HEK293 (cell line): ENCODE results near the gene SERPINE2.

Source experiments
- HOXD13 ChIP-seq: sonication (generic); formaldehyde crosslinking; IDR thresholded peaks from 2 replicates; pipeline ENCODE4 v1.8.0; 2022; ENCODE audit warnings: missing genetic modification reagents, borderline replicate concordance
- PRDM2 ChIP-seq: fragments of 450-650 bp; formaldehyde crosslinking; IDR thresholded peaks from 2 replicates; pipeline ENCODE4 v1.5.1; 2016; ENCODE audit warnings: missing biosample characterization, missing genetic modification characterization, borderline replicate concordance
- ZBTB48 ChIP-seq: fragments of 450-650 bp; formaldehyde crosslinking; IDR thresholded peaks from 2 replicates; pipeline ENCODE4 v1.5.1; 2016; ENCODE audit warnings: missing biosample characterization, missing genetic modification characterization
- ZNF16 ChIP-seq: fragments of 450-650 bp; formaldehyde crosslinking; IDR thresholded peaks from 2 replicates; pipeline ENCODE4 v1.5.1; 2016; ENCODE audit warnings: low read depth, missing biosample characterization, missing genetic modification characterization
- ZNF174 ChIP-seq: fragments of 450-650 bp; formaldehyde crosslinking; IDR thresholded peaks from 2 replicates; pipeline ENCODE4 v1.5.0; 2017; ENCODE audit warnings: missing biosample characterization, mild to moderate bottlenecking, missing genetic modification characterization
- ZNF202 ChIP-seq: fragments of 450-650 bp; formaldehyde crosslinking; IDR thresholded peaks from 2 replicates; pipeline ENCODE4 v1.5.1; 2016; ENCODE audit warnings: missing biosample characterization, missing genetic modification characterization, borderline replicate concordance
- ZNF23 ChIP-seq: fragments of 450-650 bp; formaldehyde crosslinking; IDR thresholded peaks from 2 replicates; pipeline ENCODE4 v1.5.1; 2016; ENCODE audit warnings: missing biosample characterization, missing genetic modification characterization, borderline replicate concordance
- ZNF24 ChIP-seq: fragments of 450-650 bp; formaldehyde crosslinking; IDR thresholded peaks from 2 replicates; pipeline ENCODE4 v1.5.1; 2016; ENCODE audit warnings: missing biosample characterization, missing genetic modification characterization
- ZNF248 ChIP-seq: fragments of 450-650 bp; formaldehyde crosslinking; IDR thresholded peaks from 2 replicates; pipeline ENCODE4 v1.5.1; 2017; ENCODE audit warnings: missing biosample characterization, missing genetic modification characterization
- ZNF426 ChIP-seq: fragments of 450-650 bp; formaldehyde crosslinking; IDR thresholded peaks from 2 replicates; pipeline ENCODE4 v1.5.1; 2017; ENCODE audit warnings: missing biosample characterization, missing genetic modification characterization, mild to moderate bottlenecking, inconsistent platforms, moderate library complexity
- ZNF501 ChIP-seq: fragments of 450-650 bp; formaldehyde crosslinking; IDR thresholded peaks from 2 replicates; pipeline ENCODE4 v1.5.1; 2016; ENCODE audit warnings: missing biosample characterization, missing genetic modification characterization
- ZNF521 ChIP-seq: fragments of 450-650 bp; formaldehyde crosslinking; IDR thresholded peaks from 2 replicates; pipeline ENCODE4 v1.5.1; 2017; ENCODE audit warnings: missing biosample characterization, mild to moderate bottlenecking, missing genetic modification characterization
- ZNF549 ChIP-seq: fragments of 450-650 bp; IDR thresholded peaks from 2 replicates; pipeline ENCODE4 v1.5.1; 2018; ENCODE audit warnings: missing biosample characterization, missing genetic modification characterization, mild to moderate bottlenecking, inconsistent platforms, moderate library complexity
- ZNF558 ChIP-seq: fragments of 450-650 bp; formaldehyde crosslinking; IDR thresholded peaks from 2 replicates; pipeline ENCODE4 v1.5.1; 2016; ENCODE audit warnings: missing biosample characterization, missing genetic modification characterization
- ZNF623 ChIP-seq: fragments of 450-650 bp; formaldehyde crosslinking; IDR thresholded peaks from 2 replicates; pipeline ENCODE4 v1.5.1; 2016; ENCODE audit warnings: missing biosample characterization, missing genetic modification characterization
- ZNF777 ChIP-seq: fragments of 450-650 bp; formaldehyde crosslinking; IDR thresholded peaks from 2 replicates; pipeline ENCODE4 v1.5.1; 2017; ENCODE audit warnings: missing biosample characterization, missing genetic modification characterization, borderline replicate concordance
- ZSCAN30 ChIP-seq: fragments of 450-650 bp; IDR thresholded peaks from 2 replicates; pipeline ENCODE4 v1.5.1; 2018; ENCODE audit warnings: missing biosample characterization, mild to moderate bottlenecking, missing genetic modification characterization, moderate library complexity
- TF ChIP-seq, protein P1 (sequence below): fragments of 450-650 bp; formaldehyde crosslinking; IDR thresholded peaks from 2 replicates; pipeline ENCODE4 v1.5.1; 2016; ENCODE audit warnings: missing biosample characterization, missing genetic modification characterization, borderline replicate concordance
- TF ChIP-seq, protein P2 (sequence below): fragments of 450-650 bp; formaldehyde crosslinking; IDR thresholded peaks from 2 replicates; pipeline ENCODE4 v1.5.1; 2016; ENCODE audit warnings: missing biosample characterization, missing genetic modification characterization, low read depth
- TF ChIP-seq, protein P3 (sequence below): fragments of 450-650 bp; formaldehyde crosslinking; IDR thresholded peaks from 2 replicates; pipeline ENCODE4 v1.5.1; 2016; ENCODE audit warnings: missing biosample characterization, missing genetic modification characterization
- TF ChIP-seq, protein P4 (sequence below): fragments of 450-650 bp; formaldehyde crosslinking; IDR thresholded peaks from 2 replicates; pipeline ENCODE4 v1.5.1; 2017; ENCODE audit warnings: missing biosample characterization, missing genetic modification characterization

Gene SERPINE2

GRCh38 chr2:223957092-223957851, 81.8 kb downstream of the SERPINE2 start, which contains the start of gene MRPL44 (continued):
- TF ChIP-seq ZNF549 (tag by site-specific recombination), result no peak
- no peak for TF ChIP-seq ZNF202
- no peak for TF ChIP-seq ZNF23 (tag by site-specific recombination)
- TF ChIP-seq ZNF16 (tag by site-specific recombination), result no peak
- TF ChIP-seq ZNF24 (tag by site-specific recombination), result peak; percentile 87
- TF ChIP-seq ZNF248 (tag by site-specific recombination), result no peak
- TF ChIP-seq, protein P1, sequence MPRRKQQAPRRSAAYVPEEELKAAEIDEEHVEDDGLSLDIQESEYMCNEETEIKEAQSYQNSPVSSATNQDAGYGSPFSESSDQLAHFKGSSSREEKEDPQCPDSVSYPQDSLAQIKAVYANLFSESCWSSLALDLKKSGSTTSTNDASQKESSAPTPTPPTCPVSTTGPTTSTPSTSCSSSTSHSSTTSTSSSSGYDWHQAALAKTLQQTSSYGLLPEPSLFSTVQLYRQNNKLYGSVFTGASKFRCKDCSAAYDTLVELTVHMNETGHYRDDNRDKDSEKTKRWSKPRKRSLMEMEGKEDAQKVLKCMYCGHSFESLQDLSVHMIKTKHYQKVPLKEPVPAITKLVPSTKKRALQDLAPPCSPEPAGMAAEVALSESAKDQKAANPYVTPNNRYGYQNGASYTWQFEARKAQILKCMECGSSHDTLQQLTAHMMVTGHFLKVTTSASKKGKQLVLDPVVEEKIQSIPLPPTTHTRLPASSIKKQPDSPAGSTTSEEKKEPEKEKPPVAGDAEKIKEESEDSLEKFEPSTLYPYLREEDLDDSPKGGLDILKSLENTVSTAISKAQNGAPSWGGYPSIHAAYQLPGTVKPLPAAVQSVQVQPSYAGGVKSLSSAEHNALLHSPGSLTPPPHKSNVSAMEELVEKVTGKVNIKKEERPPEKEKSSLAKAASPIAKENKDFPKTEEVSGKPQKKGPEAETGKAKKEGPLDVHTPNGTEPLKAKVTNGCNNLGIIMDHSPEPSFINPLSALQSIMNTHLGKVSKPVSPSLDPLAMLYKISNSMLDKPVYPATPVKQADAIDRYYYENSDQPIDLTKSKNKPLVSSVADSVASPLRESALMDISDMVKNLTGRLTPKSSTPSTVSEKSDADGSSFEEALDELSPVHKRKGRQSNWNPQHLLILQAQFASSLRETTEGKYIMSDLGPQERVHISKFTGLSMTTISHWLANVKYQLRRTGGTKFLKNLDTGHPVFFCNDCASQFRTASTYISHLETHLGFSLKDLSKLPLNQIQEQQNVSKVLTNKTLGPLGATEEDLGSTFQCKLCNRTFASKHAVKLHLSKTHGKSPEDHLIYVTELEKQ (tag by site-specific recombination), result peak; percentile 72; the same call in 1 of the 2 replicates
- TF ChIP-seq ZNF521 (tag by site-specific recombination), result no peak
- TF ChIP-seq ZBTB48 (tag by site-specific recombination), result 0 out of 2 replicates have a peak, but pooled peaks have one; percentile 51
- no peak for TF ChIP-seq ZNF426
- peak; percentile 84; the same call in 1 of the 2 replicates for TF ChIP-seq ZNF777
- TF ChIP-seq ZNF558 (tag by site-specific recombination), result peak; percentile 45; the same call in 1 of the 2 replicates
- TF ChIP-seq PRDM2 (tag by site-specific recombination), result no peak
- TF ChIP-seq, protein P2, sequence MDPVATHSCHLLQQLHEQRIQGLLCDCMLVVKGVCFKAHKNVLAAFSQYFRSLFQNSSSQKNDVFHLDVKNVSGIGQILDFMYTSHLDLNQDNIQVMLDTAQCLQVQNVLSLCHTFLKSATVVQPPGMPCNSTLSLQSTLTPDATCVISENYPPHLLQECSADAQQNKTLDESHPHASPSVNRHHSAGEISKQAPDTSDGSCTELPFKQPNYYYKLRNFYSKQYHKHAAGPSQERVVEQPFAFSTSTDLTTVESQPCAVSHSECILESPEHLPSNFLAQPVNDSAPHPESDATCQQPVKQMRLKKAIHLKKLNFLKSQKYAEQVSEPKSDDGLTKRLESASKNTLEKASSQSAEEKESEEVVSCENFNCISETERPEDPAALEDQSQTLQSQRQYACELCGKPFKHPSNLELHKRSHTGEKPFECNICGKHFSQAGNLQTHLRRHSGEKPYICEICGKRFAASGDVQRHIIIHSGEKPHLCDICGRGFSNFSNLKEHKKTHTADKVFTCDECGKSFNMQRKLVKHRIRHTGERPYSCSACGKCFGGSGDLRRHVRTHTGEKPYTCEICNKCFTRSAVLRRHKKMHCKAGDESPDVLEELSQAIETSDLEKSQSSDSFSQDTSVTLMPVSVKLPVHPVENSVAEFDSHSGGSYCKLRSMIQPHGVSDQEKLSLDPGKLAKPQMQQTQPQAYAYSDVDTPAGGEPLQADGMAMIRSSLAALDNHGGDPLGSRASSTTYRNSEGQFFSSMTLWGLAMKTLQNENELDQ (tag by site-specific recombination), result no peak
- TF ChIP-seq, protein P3, sequence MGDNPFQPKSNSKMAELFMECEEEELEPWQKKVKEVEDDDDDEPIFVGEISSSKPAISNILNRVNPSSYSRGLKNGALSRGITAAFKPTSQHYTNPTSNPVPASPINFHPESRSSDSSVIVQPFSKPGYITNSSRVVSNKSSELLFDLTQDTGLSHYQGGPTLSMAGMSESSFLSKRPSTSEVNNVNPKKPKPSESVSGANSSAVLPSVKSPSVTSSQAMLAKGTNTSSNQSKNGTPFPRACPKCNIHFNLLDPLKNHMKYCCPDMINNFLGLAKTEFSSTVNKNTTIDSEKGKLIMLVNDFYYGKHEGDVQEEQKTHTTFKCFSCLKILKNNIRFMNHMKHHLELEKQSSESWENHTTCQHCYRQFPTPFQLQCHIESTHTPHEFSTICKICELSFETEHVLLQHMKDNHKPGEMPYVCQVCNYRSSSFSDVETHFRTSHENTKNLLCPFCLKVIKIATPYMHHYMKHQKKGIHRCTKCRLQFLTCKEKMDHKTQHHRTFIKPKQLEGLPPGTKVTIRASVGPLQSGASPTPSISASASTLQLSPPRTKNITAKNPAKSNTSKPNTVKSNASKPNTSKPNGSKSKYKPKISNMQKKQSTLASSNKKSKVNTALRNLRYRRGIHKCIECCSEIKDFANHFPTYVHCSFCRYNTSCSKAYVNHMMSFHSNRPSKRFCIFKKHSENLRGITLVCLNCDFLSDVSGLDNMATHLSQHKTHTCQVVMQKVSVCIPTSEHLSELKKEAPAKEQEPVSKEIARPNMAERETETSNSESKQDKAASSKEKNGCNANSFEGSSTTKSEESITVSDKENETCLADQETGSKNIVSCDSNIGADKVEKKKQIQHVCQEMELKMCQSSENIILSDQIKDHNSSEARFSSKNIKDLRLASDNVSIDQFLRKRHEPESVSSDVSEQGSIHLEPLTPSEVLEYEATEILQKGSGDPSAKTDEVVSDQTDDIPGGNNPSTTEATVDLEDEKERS (tag by site-specific recombination), result peak; percentile 75
- TF ChIP-seq HOXD13, result 0 out of 2 replicates have a peak, but pooled peaks have one; percentile 57
- peak; percentile 99 for TF ChIP-seq ZNF501 (tag by site-specific recombination)
- no peak; the same call in 1 of the 2 replicates for TF ChIP-seq ZNF623 (tag by site-specific recombination)
- TF ChIP-seq, protein P4, sequence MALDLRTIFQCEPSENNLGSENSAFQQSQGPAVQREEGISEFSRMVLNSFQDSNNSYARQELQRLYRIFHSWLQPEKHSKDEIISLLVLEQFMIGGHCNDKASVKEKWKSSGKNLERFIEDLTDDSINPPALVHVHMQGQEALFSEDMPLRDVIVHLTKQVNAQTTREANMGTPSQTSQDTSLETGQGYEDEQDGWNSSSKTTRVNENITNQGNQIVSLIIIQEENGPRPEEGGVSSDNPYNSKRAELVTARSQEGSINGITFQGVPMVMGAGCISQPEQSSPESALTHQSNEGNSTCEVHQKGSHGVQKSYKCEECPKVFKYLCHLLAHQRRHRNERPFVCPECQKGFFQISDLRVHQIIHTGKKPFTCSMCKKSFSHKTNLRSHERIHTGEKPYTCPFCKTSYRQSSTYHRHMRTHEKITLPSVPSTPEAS (tag by site-specific recombination), result peak; percentile 62; the same call in 1 of the 2 replicates
- peak; percentile 93 for TF ChIP-seq ZSCAN30
- TF ChIP-seq ZNF174 (tag by site-specific recombination), result no peak
